Measurements from ENCODE around the gene ITGB2. TPM values are rescaled to one million over a fixed set of nuclear protein-coding genes. Genes with fewer than 3 reads are reported as not detected.

The ITGB2 gene
- total and polyA plus RNA-seq, 2 donors (not counting 1 experiment from before 2014, with no cell fraction given): 0.05 TPM; not detected in 1

DNA sequence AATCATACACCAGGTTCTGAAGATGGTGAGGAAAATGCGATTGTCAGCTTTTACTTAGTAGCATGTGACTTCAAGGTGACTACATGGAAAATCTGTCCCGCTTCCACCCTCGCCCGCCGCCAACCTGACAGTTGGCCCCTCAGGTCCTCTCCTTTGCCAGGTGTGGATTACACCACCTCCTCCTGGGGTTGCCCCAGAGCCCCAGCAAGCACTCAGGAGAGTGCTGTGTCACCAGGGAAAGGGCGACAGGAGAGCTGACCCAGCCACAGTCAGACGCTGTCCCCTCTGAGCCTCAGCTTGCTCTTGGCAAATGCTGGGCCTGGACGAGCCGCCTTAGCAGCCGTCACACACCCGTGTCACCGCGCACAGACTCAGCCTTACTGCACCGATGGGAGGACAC lies 65.1 kb downstream of the ITGB2 start:
- Histone ChIP-seq H3K4me1 (ENCODE audit: control insufficient read depth, extremely low read depth, insufficient read depth, low read length) (no peaks in the 10 kb centered on the region), H3K27ac (ENCODE audit: insufficient read depth, low read length) (no peak overlapping the region), H2AFZ (ENCODE audit: low read length) (no peak overlapping the region), H3K9ac (ENCODE audit: insufficient read depth, low read length) (no peak overlapping the region), H3K79me2 (ENCODE audit: control insufficient read depth, insufficient read depth, low read length) (peaks cover 36% of the 10 kb centered on the region), H3K36me3 (ENCODE audit: control insufficient read depth, insufficient read depth, low read length) (peaks cover 37% of the 10 kb centered on the region), H4K20me1 (ENCODE audit: control insufficient read depth, extremely low read depth, insufficient read depth, low read length) (no peaks in the 10 kb centered on the region), H3K4me3 (replicated peaks in 1 of 4; ENCODE audit: control extremely low read depth in 1 of 4, insufficient read depth in 1 of 4, low read depth in 3 of 4, low read length in 4 of 4) (no peak overlapping the region), H3K4me2 (ENCODE audit: extremely low read depth, insufficient read depth, low read length) (no peak overlapping the region), H3K27me3 (ENCODE audit: control insufficient read depth, insufficient read depth, low read length) (no peaks in the 10 kb centered on the region), H3K9me3 (ENCODE audit: control insufficient read depth, insufficient read depth, low read depth, low read length) (no peaks in the 10 kb centered on the region)
- TF ChIP-seq EZH2 (IDR thresholded peaks at IDR 0.05; ENCODE audit: low read length, missing control alignments): no peak
- TF ChIP-seq, protein P1, sequence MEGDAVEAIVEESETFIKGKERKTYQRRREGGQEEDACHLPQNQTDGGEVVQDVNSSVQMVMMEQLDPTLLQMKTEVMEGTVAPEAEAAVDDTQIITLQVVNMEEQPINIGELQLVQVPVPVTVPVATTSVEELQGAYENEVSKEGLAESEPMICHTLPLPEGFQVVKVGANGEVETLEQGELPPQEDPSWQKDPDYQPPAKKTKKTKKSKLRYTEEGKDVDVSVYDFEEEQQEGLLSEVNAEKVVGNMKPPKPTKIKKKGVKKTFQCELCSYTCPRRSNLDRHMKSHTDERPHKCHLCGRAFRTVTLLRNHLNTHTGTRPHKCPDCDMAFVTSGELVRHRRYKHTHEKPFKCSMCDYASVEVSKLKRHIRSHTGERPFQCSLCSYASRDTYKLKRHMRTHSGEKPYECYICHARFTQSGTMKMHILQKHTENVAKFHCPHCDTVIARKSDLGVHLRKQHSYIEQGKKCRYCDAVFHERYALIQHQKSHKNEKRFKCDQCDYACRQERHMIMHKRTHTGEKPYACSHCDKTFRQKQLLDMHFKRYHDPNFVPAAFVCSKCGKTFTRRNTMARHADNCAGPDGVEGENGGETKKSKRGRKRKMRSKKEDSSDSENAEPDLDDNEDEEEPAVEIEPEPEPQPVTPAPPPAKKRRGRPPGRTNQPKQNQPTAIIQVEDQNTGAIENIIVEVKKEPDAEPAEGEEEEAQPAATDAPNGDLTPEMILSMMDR (conservative IDR thresholded peaks at IDR 0.05 in 1 of 2, IDR thresholded peaks at IDR 0.05 in 1 of 2; ENCODE audit: low read depth in 1 of 2, low read length in 2 of 2): no peak
- no peak for DNase-seq (ENCODE audit: low read depth in 2 of 2)

DNA sequence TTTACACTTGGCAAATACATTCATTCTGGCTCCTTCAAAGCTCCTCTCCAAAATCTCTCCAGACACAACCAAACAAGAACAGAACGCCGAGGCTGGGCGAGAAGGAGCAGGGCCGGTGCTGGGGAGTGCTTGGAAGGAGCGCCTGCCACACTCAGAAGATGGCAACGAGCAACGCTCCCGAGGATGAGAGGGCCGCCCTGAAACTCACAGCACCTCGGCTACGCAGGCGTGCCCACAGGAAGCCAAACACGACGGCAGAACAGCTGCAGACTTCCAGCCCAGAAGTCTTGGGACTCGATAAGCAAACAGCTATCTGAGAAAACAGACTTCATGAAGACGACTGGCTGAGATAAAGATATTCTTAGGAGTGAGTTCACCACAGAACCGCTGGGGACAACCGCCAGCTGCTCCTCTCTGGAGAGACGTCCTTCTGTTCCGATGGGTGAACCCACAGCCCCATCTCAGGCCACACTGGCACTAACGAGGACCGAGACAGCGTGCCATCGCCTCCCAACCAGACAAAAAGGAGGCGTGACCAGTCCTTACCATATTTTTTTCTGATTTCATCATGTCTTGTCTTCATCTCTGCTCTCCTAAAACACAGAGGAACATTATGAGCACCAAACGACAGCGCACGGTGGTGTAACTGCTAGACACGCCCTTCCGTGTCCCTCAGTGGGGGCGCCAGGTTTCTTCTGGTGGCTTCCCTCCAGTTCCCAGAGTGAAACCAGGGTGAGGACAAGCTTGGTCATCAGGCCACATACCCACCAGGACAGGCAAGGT lies 65.8 kb downstream of the ITGB2 start:
- Histone ChIP-seq H3K79me2 (ENCODE audit: control insufficient read depth, insufficient read depth, low read length) (peaks cover 34% of the 10 kb centered on the region), H3K9ac (ENCODE audit: insufficient read depth, low read length) (no peak overlapping the region), H2AFZ (ENCODE audit: low read length) (no peak overlapping the region), H3K27me3 (ENCODE audit: control insufficient read depth, insufficient read depth, low read length) (no peaks in the 10 kb centered on the region), H3K4me3 (replicated peaks in 1 of 4; ENCODE audit: control extremely low read depth in 1 of 4, insufficient read depth in 1 of 4, low read depth in 3 of 4, low read length in 4 of 4) (no peak overlapping the region), H3K4me2 (ENCODE audit: extremely low read depth, insufficient read depth, low read length) (no peak overlapping the region), H3K4me1 (ENCODE audit: control insufficient read depth, extremely low read depth, insufficient read depth, low read length) (no peaks in the 10 kb centered on the region), H4K20me1 (ENCODE audit: control insufficient read depth, extremely low read depth, insufficient read depth, low read length) (no peaks in the 10 kb centered on the region), H3K9me3 (ENCODE audit: control insufficient read depth, insufficient read depth, low read depth, low read length) (no peaks in the 10 kb centered on the region), H3K36me3 (ENCODE audit: control insufficient read depth, insufficient read depth, low read length) (peaks cover 43% of the 10 kb centered on the region), H3K27ac (ENCODE audit: insufficient read depth, low read length) (no peak overlapping the region)
- TF ChIP-seq, protein P1 (conservative IDR thresholded peaks at IDR 0.05 in 1 of 2, IDR thresholded peaks at IDR 0.05 in 1 of 2; ENCODE audit: low read depth in 1 of 2, low read length in 2 of 2): no peak
- TF ChIP-seq EZH2 (IDR thresholded peaks at IDR 0.05; ENCODE audit: low read length, missing control alignments): no peak
- no peak for DNase-seq (ENCODE audit: low read depth in 2 of 2)

DNA sequence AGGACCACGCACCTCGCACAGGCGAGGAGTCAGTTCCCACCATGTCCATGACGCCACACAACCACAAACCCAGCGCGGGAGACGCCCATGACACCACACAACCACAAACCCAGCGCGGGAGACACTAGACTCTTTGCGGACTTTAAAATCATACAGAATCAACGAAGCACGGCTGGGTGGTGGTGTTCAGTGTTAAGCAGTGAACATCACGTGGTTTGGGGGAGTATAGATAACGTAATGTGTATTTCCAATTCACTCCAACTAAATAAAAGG lies 66.4 kb downstream of the ITGB2 start:
- DNase-seq (ENCODE audit: low read depth in 2 of 2): no peak
- no peak for TF ChIP-seq EZH2 (IDR thresholded peaks at IDR 0.05; ENCODE audit: low read length, missing control alignments)
- TF ChIP-seq, protein P1 (conservative IDR thresholded peaks at IDR 0.05 in 1 of 2, IDR thresholded peaks at IDR 0.05 in 1 of 2; ENCODE audit: low read depth in 1 of 2, low read length in 2 of 2): no peak
- no peak overlapping the region for H3K4me2 ChIP-seq (ENCODE audit: extremely low read depth, insufficient read depth, low read length)
- H3K9ac ChIP-seq (ENCODE audit: insufficient read depth, low read length): no peak overlapping the region
- H3K36me3 ChIP-seq (ENCODE audit: control insufficient read depth, insufficient read depth, low read length): peaks cover 45% of the 10 kb centered on the region
- no peaks in the 10 kb centered on the region for H3K4me1 ChIP-seq (ENCODE audit: control insufficient read depth, extremely low read depth, insufficient read depth, low read length)
- no peak overlapping the region for H3K4me3 ChIP-seq (replicated peaks in 1 of 4; ENCODE audit: control extremely low read depth in 1 of 4, insufficient read depth in 1 of 4, low read depth in 3 of 4, low read length in 4 of 4)
- H3K27ac ChIP-seq (ENCODE audit: insufficient read depth, low read length): no peak overlapping the region
- H2AFZ ChIP-seq (ENCODE audit: low read length): no peak overlapping the region
- no peaks in the 10 kb centered on the region for H4K20me1 ChIP-seq (ENCODE audit: control insufficient read depth, extremely low read depth, insufficient read depth, low read length)
- H3K9me3 ChIP-seq (ENCODE audit: control insufficient read depth, insufficient read depth, low read depth, low read length): no peaks in the 10 kb centered on the region
- H3K27me3 ChIP-seq (ENCODE audit: control insufficient read depth, insufficient read depth, low read length): no peaks in the 10 kb centered on the region
- H3K79me2 ChIP-seq (ENCODE audit: control insufficient read depth, insufficient read depth, low read length): peaks cover 30% of the 10 kb centered on the region

Data from fibroblast of lung (primary cell).